Glomerular visceral epithelial cell (primary cell): ENCODE measurements around the gene ERBB2.
A peak's percentile ranks its signal among the peaks of the same experiment; 100 is the strongest.

Source experiments
- DNase-seq: peaks from one replicate; pipeline ENCODE4 v3.0.0-alpha.2; 2016; ENCODE audit errors: extremely low spot score

Gene ERBB2

DNA sequence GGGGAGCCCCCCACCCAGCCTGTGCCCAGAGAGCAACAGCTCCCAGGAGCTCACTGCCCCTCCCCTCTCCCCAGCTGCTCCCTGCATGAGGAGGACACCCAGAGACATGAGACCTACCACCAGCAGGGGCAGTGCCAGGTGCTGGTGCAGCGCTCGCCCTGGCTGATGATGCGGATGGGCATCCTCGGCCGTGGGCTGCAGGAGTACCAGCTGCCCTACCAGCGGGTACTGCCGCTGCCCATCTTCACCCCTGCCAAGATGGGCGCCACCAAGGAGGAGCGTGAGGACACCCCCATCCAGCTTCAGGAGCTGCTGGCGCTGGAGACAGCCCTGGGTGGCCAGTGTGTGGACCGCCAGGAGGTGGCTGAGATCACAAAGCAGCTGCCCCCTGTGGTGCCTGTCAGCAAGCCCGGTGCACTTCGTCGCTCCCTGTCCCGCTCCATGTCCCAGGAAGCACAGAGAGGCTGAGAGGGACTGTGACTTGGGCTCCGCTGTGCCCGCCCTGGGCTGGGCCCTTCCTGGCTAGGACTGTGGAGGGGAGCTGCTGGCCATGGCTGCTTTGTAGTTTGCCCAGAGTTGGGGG, 34.1 kb upstream of the ERBB2 start:
- DNase-seq, result no peak

DNA sequence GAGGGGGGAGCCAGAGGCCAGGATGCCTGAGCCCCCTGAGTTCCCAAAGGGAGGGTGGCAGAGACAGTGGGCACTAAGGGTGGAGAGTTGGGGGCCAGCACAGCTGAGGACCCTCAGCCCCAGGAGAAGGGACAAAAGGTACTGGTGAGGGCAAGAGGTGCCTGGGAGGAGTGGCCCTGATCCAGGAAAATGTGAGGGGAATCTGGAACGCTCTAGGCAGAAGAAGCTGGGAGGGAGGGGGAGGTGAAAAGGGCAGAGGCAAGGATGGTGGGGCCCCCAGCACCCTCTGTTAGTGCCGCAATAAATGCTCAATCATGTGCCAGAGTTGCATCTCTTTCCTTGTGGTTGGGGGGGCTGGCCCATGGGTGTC, 33.6 kb upstream of the ERBB2 start:
- no peak for DNase-seq

GRCh38 chr17:39666601-39667261, 33.1 kb upstream of the ERBB2 start:
- no peak for DNase-seq

- DNase-seq, result no peak
Observed at GRCh38 chr17:39667262-39667944, 32.5 kb upstream of the ERBB2 start.

DNA sequence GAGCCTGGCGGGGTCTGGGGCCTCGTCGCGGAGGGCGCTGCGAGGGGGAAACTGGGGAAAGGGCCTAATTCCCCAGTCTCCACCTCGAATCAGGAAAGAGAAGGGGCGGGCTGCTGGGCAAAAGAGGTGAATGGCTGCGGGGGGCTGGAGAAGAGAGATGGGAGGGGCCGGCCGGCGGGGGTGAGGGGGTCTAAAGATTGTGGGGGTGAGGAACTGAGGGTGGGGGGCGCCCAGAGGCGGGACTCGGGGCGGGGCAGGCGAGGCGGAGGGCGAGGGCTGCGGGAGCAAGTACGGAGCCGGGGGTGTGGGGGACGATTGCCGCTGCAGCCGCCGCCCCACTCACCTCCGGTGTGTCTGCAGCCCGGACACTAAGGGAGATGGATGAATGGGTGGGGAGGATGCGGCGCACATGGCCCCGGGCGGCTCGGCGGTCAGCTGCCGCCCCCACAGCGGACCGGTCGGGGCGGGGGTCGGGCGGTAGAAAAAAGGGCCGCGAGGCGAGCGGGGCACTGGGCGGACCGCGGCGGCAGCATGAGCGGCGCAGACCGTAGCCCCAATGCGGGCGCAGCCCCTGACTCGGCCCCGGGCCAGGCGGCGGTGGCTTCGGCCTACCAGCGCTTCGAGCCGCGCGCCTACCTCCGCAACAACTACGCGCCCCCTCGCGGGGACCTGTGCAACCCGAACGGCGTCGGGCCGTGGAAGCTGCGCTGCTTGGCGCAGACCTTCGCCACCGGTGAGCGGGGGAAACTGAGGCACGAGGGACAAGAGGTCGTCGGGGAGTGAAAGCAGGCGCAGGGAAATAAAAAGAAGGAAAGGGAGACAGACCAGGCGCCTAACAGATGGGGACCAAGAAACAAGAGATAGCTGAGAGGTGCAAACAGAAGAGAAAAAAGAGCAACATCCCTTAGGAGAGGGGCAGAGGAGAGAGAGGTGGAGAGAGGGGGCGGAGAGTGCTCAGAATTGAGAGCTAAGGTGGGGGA, 31.6 kb upstream of the ERBB2 start, which contains the start of gene PNMT:
PNMT (plus strand) TSS at position 509 of the 980 bp plus-strand sequence; CDS start at position 532, 23 bp downstream.
- DNase-seq, result peak; percentile 46

DNA sequence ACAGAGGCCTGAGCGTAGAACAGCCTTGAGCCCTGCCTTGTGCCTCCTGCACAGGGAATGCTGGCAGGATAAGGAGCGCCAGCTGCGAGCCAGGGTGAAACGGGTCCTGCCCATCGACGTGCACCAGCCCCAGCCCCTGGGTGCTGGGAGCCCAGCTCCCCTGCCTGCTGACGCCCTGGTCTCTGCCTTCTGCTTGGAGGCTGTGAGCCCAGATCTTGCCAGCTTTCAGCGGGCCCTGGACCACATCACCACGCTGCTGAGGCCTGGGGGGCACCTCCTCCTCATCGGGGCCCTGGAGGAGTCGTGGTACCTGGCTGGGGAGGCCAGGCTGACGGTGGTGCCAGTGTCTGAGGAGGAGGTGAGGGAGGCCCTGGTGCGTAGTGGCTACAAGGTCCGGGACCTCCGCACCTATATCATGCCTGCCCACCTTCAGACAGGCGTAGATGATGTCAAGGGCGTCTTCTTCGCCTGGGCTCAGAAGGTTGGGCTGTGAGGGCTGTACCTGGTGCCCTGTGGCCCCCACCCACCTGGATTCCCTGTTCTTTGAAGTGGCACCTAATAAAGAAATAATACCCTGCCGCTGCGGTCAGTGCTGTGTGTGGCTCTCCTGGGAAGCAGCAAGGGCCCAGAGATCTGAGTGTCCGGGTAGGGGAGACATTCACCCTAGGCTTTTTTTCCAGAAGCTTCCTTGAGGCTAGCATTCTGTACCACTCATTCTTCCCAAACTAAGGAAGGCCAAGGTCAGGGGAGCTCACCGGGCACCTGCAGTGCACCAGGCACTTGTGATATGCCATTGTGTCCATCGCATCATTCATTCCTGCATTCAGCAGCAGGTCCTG, 29.7 kb upstream of the ERBB2 start:
- no peak for DNase-seq

- DNase-seq, result no peak
Observed at GRCh38 chr17:39670746-39671145, 29.1 kb upstream of the ERBB2 start.

GRCh38 chr17:39671651-39672521, 28.0 kb upstream of the ERBB2 start:
- DNase-seq, result no peak

DNA sequence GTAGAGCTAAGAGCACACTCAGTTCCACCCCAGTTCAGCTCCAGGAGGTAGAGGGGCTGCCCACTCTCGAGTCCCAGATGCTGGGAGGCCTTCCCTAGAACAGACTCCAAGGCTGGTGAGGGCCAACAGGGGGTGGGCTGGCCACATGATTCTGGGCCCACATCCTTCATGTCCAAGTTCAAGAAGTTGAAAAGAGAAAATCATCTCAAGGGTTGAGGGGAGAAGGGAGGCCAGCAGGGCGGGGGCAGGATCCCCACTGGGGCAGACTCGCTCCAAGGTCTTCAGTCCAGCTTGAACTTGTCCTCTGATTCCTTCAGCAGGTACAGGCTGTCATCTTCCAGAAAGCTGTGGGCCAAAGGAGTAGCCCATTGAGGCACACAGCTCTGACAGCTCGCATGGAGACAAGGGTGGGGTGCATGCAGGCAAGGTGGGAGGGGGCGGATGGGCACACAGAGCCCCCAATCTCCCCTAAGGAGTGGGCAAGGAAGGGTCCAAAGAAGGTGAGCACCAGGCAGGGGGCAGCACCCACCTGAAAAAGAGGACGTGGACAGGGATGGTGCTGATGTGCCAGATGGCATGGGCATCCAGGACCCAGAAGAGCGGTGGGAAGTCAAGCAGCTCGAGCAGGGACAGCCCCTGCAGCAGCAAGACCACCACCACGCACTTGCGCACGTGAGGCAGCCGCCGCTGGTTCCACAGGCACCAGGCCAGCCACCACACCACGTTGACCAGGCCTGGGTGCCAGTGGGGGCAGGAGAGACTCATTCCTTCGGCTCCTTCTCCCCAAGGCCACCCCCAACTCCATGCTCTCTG, 27.1 kb upstream of the ERBB2 start:
- no peak for DNase-seq

DNA sequence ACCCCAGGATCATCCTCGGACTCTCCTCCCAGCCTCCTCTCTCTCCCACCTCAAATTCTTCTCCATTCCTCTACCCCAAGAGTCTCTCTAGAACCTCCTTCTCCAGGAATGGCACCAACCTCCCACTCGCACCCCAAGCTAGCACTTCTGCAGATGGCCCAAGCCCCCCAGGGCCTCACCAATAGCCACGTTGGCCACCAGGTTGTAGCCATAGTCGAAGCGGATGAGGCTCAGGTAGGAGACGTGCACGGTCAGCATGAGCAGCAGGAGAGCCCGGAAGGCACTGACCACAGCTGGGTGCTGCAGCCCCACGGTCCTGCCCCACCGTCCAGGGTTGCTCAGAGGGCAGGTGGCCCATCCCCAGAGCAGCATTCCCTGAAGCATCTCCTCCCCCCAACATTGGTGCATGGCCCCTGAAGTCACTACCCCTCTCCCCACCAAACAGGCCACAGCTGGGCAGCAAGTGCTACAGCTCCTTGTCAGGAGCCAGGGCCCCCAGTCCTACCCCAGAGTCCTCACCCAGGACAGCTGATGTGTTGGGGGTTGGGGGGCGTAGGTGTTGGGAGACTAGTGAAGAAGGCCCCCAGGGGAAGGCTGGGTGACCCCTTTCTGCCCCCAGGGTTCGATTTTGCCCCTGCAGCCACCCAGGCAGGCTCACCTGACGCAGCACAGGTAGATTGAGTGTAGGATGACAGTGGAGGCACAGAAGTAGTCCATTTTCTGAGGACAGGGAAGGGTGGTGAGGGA, 26.4 kb upstream of the ERBB2 start:
- no peak for DNase-seq

DNA sequence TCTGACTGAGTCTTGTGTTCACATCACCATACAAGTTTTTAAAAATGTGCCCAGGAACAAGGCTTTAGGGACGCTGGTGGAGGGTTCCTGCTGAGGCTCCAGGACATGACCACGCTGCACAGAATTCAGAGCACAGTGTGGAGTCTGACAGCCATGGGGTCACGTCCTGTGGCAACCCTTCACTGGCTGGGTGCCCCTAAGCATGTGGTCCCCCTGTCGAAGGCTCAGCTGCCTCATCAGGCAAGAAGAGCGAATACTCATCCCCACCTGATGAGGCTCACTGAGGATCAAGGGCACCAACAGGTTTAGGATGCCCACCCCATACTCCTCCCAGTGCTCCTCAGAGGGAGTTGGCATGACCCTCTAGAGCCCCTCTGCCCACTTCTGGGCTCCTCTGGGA, 25.7 kb upstream of the ERBB2 start:
- DNase-seq, result no peak

DNA sequence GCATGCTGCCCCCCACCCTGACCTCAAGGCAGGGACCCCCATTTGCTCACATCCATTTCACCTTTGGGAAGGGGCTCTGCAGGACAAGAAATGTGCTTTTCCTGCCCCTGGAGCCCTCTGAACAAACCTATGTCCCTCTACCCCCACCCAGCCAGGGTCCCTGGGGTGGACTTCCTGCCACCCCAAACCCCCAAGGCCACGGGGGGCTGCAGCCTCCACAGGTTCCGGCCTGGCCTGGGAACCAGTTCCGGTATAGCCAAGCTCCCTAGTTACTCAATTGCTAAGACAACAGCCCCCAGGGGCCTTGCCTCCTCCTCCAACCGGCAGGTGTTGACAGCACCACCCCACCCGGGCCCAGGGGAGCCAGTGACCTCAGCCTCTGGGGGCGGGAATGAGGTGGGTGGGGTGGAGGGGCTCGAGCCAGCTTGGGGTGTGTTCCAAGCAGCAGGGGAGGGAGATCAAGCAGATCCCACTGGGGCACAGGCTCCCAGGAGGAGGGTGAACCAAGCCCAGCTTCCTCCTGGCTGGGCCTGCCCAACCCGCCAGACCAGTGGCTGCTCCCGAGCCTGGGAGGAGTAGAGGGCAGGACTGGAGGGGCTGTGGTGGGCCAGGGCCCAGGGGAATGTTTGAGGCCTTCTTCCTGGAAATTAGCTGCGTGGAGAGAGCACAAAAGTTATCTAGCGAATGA, 25.0 kb upstream of the ERBB2 start:
- no peak for DNase-seq

DNA sequence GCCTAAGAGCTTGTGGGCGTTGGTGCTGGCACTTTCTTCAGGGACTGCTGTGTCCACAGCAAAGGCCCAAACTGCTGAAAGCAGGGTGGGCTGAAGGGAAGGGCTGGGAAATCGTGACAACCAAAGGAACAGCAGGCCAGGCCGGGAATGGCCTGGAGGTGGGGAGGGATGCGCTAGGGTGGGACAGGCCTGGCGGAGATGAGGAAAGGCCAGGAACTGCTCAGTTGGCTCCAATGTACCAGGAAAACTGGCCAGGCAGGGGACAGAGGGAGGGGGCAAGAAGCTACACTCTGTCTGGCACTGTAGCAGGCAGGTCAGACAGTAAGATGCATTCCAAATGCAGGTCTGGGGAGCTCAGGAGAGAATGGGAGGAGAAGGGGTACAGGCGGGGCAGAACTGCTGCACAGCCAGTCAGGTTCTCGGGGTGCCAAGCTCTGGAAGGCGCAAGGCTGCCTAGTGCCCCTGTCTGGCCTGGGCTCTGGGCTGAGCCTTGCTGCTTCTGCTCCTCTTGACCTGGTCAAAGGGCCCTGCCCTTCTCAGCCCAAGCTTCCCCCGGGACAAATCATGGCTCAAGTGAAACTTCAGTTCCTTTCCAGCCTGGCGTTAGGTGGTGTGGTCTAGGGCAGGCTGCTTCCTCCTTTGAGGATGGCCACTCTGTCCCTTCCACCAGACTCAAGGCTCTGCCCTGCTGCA, 24.3 kb upstream of the ERBB2 start:
- no peak for DNase-seq

GRCh38 chr17:39676198-39676819, 23.6 kb upstream of the ERBB2 start:
- peak; percentile 39 for DNase-seq

DNA sequence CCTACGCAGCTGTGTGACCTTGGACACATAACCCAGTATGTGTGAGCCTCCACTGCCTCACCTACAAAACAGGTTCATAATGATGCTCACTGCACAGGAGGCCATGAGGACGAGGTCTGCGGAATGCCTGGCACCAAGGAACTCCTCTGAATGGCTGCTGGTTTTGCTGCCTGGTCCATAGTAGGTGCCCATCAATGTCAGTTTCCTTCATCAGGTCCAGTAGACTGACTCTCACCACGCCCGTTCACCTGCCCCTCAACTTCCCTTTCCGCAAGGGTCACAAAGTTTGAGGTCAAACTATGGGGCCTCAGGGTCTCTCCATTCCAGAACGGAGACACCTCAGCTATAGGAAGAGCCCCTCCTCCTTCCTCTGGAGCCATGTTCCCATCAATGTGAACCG, 22.8 kb upstream of the ERBB2 start:
- no peak for DNase-seq

GRCh38 chr17:39677542-39678339, 22.1 kb upstream of the ERBB2 start:
- no peak for DNase-seq
